Muscle of back (tissue), 11 donors: Measurements from ENCODE around the gene WWOX. TPM values are rescaled to one million over a fixed set of nuclear protein-coding genes. Genes with fewer than 3 reads are reported as not detected.
"Not testable (repeated sequence)": the region's sequence is repeated elsewhere in the genome, so short reads cannot be mapped to it uniquely, and the experiment has no call there.

Source experiments
- DNase-seq, 3 donors: peaks; one replicate each; pipeline versions ENCODE4 v3.0.0 to v3.0.0-alpha.2; 2013
- polyA plus RNA-seq, 10 donors: library from polyadenylated mRNA; unstranded; fragments of 120-200 nt; gene quantifications; one replicate each; pipeline ENCODE4 v1.2.1, GENCODE V29; 2013; ENCODE audit not compliant: insufficient read length in 10 of 10

WWOX gene
- polyA plus RNA-seq, 10 donors = 7.8 to 14.7 (median 12.8) TPM

DNA sequence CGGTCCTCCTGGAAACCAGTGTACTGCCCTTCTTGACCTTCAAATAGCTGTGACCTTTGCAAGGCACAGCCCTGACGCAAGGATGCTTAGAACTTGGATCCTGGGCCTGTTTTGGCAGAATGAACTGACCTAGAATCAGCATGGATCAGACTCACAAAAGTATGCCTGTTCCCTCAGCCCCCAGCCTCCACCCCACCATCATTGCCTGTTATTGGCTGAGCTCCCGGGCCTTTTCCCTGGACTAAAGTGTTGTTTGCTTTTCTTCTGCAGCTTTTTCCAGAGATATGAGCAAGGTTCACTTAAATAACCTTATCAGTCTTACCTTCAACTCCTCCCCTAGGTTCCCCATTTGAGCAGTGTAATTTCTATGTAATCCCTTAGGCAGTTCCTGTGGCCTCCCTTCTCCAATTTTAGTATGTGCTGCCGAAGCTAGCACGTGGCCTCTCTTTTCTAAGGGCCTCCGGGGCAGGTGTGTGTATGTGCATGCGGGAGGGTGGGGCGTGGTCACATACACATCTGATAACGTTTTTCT, 1153.7 kb downstream of the WWOX start:
- no peak for DNase-seq

DNA sequence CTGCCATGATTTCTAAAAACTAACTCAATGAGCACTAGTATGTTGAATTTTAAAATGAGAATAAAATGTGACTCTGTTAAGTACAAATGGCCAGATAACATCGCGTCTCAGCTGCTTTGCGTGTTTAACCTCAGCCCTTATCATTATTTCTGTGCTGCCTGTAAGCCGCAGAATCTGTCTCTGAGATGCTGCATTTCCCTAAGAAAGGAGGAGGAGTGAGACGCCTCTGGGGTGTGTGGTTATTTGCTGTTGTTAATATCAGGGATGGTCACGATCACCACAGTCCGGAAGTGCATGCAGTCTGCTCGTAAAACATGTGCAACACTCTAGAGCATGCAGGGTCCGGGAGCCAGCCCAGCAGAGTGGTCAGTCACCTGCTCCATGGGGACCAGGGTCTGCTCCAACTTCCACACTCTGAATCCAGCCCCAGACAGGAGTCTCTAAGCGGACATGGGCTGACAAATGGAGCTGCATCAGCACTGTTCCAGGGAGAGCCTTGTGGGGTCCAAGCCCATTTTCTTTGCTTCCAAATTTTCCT, 1158.6 kb downstream of the WWOX start:
- DNase-seq = no peak

DNA sequence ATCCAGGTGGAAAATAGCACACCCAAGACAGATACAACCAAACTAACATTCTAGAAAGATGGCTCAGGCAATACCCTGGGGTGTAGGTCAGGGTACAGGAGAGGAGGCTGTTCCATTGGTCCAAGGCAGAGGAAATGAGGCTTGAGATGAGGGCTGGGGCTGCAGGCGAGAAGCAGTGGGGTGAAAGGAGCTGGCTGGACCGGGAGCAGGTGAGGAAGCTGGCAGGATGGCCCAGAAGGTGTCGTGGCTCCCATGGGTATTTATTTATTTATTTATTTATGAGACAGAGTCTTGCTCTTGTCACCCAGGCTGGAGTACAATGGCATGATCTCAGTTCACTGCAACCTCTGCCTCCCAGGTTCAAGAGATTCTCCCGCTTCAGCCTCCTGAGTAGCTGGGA, 1161.4 kb downstream of the WWOX start:
- DNase-seq = not testable (repeated sequence)

DNA sequence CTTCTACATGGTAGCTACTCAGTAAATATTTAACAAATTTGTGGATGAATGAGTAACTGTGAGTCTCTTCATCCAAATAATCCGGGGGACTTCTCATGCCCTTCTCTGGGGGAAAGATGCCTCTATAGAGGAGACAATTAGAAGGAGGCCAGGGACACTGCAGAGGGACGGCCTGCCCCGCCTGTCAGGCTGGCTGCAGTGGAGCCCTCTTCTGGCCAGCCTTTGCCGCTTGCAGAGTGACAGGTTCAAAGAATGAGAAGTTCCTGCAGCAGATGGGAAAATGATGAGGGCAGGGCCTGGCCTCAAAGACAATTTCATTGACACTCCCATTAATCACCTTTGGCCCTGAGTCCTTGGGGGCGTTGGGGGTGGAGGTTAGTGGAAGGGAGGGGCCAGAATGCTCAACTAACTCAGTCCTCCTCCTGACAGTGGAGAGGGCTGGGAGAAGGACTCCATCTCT, 1162.1 kb downstream of the WWOX start:
- peak in 2 of 3 donors; percentile 24 to 33 for DNase-seq

DNA sequence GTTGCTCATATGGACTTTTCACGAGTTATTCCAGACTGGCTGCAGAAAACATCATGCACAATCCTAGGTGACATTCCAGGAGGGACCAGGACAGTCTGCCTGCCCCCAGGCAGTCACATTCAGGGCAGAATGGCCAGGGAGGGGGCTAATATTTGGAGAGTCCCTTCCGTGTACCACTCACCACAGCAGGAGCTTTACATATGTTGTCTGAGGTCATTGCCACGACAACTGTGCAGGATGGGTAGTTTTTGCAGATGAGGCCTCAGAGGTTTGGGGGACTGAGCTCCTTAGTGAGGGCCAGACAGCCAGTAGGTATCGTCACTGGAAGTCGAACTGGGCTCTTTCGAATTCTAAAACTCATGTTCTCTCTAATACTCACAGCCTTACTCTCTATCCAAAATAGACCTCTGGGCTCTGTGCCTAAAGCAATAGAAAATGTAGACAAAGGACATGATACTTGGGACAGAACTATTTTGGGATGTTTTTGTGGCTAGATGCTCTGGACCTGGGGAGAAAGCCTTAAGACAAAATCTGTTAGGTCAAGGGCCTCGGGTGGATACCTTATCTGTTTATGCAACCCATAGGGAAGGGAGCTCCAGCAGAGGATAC, 1162.6 kb downstream of the WWOX start:
- peak in 1 of 3 donors; percentile 28 for DNase-seq

Other genes starting within 250 kb of the WWOX start
- not detected for gene CLEC3A, start 77.1 kb upstream of the WWOX start, polyA plus RNA-seq